ENCODE results near the gene ANTKMT. TPM values are rescaled to one million over a fixed set of nuclear protein-coding genes. Genes with fewer than 3 reads are reported as not detected.

Gene ANTKMT
- total and polyA plus RNA-seq, 2 experiments from 2014 or later = 38.8 to 81.8 TPM

DNA sequence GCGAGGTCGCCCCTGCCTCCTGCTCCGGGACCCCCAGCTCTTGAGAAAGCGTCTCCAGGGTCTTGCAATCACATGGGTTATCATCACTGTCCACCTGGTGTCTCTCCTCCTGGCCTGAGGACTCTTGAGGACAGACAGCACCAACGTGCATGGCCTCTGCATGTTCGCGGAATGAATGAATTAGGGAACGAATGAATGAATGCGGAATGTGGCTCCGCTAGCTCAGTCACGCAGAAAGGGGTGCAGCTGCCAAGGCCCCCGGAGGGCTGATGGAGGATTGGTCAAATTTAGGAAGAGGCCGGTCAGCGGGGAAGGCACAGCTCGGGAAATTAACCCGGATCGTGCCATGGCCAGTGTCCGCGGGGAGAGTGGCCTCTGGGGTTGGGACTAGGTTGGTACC, 18.6 kb upstream of the ANTKMT start:
- TF ChIP-seq, protein P1, sequence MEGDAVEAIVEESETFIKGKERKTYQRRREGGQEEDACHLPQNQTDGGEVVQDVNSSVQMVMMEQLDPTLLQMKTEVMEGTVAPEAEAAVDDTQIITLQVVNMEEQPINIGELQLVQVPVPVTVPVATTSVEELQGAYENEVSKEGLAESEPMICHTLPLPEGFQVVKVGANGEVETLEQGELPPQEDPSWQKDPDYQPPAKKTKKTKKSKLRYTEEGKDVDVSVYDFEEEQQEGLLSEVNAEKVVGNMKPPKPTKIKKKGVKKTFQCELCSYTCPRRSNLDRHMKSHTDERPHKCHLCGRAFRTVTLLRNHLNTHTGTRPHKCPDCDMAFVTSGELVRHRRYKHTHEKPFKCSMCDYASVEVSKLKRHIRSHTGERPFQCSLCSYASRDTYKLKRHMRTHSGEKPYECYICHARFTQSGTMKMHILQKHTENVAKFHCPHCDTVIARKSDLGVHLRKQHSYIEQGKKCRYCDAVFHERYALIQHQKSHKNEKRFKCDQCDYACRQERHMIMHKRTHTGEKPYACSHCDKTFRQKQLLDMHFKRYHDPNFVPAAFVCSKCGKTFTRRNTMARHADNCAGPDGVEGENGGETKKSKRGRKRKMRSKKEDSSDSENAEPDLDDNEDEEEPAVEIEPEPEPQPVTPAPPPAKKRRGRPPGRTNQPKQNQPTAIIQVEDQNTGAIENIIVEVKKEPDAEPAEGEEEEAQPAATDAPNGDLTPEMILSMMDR (IDR thresholded peaks at IDR 0.05; ENCODE audit: poor library complexity) = no peak
- TF ChIP-seq EZH2 (IDR thresholded peaks at IDR 0.05; ENCODE audit: borderline replicate concordance) (no peak), EZH2phosphoT487 (IDR thresholded peaks at IDR 0.05; ENCODE audit: low read depth, severe bottlenecking, unreplicated experiment) (no peak)
- Histone ChIP-seq H3K27me3 (peaks cover 84% of the 10 kb centered on the region), H3K36me3 (replicated peaks; ENCODE audit: insufficient read depth, low read depth) (no peaks in the 10 kb centered on the region), H3K4me3 (no peak overlapping the region), H3K9me2 (replicated peaks; ENCODE audit: insufficient read depth) (no peaks in the 10 kb centered on the region), H3K79me2 (no peaks in the 10 kb centered on the region), H4K20me1 (ENCODE audit: insufficient read depth, poor library complexity, severe bottlenecking) (no peaks in the 10 kb centered on the region), H3K4me1 (ENCODE audit: insufficient read depth) (no peaks in the 10 kb centered on the region), H2AFZ (no peak overlapping the region), H3K27ac (no peak overlapping the region), H3K9me3 (ENCODE audit: low read depth) (no peaks in the 10 kb centered on the region), H3K4me2 (no peak overlapping the region)
- DNase-seq (ENCODE audit: low spot score) = no peak
- 87% methylated on average over 19 of the region's 19 CpGs for WGBS (ENCODE audit: low lambda C conversion rate, missing lambda C conversion rate)

GRCh38 chr16:703406-703805, 17.5 kb upstream of the ANTKMT start:
- Histone ChIP-seq H3K27ac (no peak overlapping the region), H3K79me2 (no peaks in the 10 kb centered on the region), H3K27me3 (peaks cover 90% of the 10 kb centered on the region), H3K9me3 (ENCODE audit: low read depth) (no peaks in the 10 kb centered on the region), H3K9me2 (replicated peaks; ENCODE audit: insufficient read depth) (no peaks in the 10 kb centered on the region), H3K36me3 (replicated peaks; ENCODE audit: insufficient read depth, low read depth) (no peaks in the 10 kb centered on the region), H4K20me1 (ENCODE audit: insufficient read depth, poor library complexity, severe bottlenecking) (no peaks in the 10 kb centered on the region), H3K4me1 (ENCODE audit: insufficient read depth) (no peaks in the 10 kb centered on the region), H3K4me2 (no peak overlapping the region), H3K4me3 (no peak overlapping the region), H2AFZ (no peak overlapping the region)
- 85% methylated on average over 12 of the region's 12 CpGs for WGBS (ENCODE audit: low lambda C conversion rate, missing lambda C conversion rate)
- no peak for DNase-seq (ENCODE audit: low spot score)
- TF ChIP-seq, protein P1 (IDR thresholded peaks at IDR 0.05; ENCODE audit: poor library complexity) = no peak
- no peak for TF ChIP-seq EZH2phosphoT487 (IDR thresholded peaks at IDR 0.05; ENCODE audit: low read depth, severe bottlenecking, unreplicated experiment)
- TF ChIP-seq EZH2 (IDR thresholded peaks at IDR 0.05; ENCODE audit: borderline replicate concordance) = no peak

DNA sequence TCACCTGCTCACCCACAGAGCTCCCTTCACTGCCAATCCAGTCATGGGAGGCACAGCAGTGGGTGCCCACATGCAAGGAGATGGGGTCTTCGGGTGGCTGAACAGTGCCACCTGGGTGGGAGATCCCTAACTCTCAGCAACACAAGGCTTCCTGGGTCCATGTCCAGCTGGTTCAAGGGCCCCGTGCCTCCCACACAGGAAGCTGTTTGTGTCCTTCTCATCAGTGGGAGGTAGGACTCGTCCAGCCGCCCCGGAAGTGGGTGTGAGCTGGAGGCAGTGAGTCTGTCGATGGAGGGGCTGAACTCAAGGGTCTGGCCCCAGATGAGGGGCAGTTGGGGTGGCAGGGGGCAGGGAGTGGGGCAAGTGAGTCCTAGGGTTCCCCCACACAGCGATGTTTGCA, 16.9 kb upstream of the ANTKMT start:
- Histone ChIP-seq H4K20me1 (ENCODE audit: insufficient read depth, poor library complexity, severe bottlenecking) (no peaks in the 10 kb centered on the region), H3K79me2 (no peaks in the 10 kb centered on the region), H3K27me3 (peaks cover 87% of the 10 kb centered on the region), H3K4me3 (no peak overlapping the region), H3K36me3 (replicated peaks; ENCODE audit: insufficient read depth, low read depth) (no peaks in the 10 kb centered on the region), H3K4me1 (ENCODE audit: insufficient read depth) (no peaks in the 10 kb centered on the region), H2AFZ (no peak overlapping the region), H3K27ac (no peak overlapping the region), H3K4me2 (no peak overlapping the region), H3K9me3 (ENCODE audit: low read depth) (no peaks in the 10 kb centered on the region), H3K9me2 (replicated peaks; ENCODE audit: insufficient read depth) (no peaks in the 10 kb centered on the region)
- no peak for TF ChIP-seq EZH2phosphoT487 (IDR thresholded peaks at IDR 0.05; ENCODE audit: low read depth, severe bottlenecking, unreplicated experiment)
- TF ChIP-seq, protein P1 (IDR thresholded peaks at IDR 0.05; ENCODE audit: poor library complexity) = no peak
- no peak for TF ChIP-seq EZH2 (IDR thresholded peaks at IDR 0.05; ENCODE audit: borderline replicate concordance)
- WGBS (ENCODE audit: low lambda C conversion rate, missing lambda C conversion rate) = 77% methylated on average over 7 of the region's 7 CpGs
- no peak for DNase-seq (ENCODE audit: low spot score)
